ENCODE measurements around the gene EXOC4.

GRCh38 chr7:133514551-133514950 lies 261.7 kb downstream of the EXOC4 start:
- TF ChIP-seq CTCF (IDR thresholded peaks at IDR 0.05) (no peak), POLR2A (IDR thresholded peaks at IDR 0.05) (no peak)

All from vagina (tissue), 2 donors.